ENCODE results near the gene MMP15. TPM values are rescaled to one million over a fixed set of nuclear protein-coding genes. Genes with fewer than 3 reads are reported as not detected.
"Not testable (repeated sequence)": the region's sequence is repeated elsewhere in the genome, so short reads cannot be mapped to it uniquely, and the experiment has no call there.

The MMP15 gene
- total RNA-seq, 2 donors from 2014 or later: 0.40 to 1.5 TPM

DNA sequence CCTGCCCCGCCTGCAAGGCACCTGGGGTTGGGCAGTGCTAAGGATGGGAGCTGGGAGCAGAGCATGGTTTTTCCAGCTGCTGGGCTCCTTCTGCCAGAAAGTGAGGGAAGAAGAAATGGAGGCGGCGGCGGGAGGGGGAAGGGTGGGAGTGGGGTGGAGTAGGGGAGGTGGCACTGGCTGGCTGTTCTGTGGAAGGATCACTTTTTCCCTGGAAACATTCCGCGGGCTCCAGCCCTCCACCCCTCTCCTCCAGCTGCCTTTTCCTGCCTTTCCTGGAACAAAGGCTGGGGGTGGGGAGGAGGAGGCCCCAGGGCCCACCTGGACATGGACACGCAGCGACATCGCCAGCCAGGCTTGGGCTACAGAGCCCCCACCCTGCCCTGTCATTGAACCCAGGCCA is 62.5 kb downstream of the MMP15 start:
- H3K9me3 ChIP-seq (ENCODE audit: control insufficient read depth, low read length, poor library complexity, severe bottlenecking): no peaks in the 10 kb centered on the region
- no peak for ATAC-seq
- H3K27ac Mint-ChIP-seq: no peak overlapping the region
- no peaks in the 10 kb centered on the region for H3K36me3 Mint-ChIP-seq (ENCODE audit: low read depth)
- H3K4me3 Mint-ChIP-seq: no peak overlapping the region
- peaks cover 3% of the 10 kb centered on the region for H3K4me1 Mint-ChIP-seq
- no peak for DNase-seq
- peaks cover 6% of the 10 kb centered on the region for H3K27me3 Mint-ChIP-seq

DNA sequence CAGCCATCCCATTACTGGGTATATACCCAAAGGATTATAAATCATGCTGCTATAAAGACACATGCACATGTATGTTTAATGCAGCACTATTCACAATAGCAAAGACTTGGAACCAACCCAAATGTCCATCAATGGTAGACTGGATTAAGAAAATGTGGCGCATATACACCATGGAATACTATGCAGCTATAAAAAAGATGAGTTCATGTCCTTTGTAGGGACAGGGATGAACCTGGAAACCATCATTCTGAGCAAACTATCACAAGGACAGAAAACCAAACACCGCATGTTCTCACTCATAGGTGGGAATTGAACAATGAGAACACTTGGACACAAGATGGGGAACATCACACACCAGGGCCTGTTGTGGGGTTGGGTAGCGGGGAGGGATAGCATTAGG is 64.8 kb downstream of the MMP15 start:
- H3K4me1 Mint-ChIP-seq; H3K27ac Mint-ChIP-seq; H3K27me3 Mint-ChIP-seq; DNase-seq; H3K9me3 ChIP-seq (ENCODE audit: control insufficient read depth, low read length, poor library complexity, severe bottlenecking); H3K36me3 Mint-ChIP-seq (ENCODE audit: low read depth); H3K4me3 Mint-ChIP-seq; ATAC-seq: not testable (repeated sequence)

DNA sequence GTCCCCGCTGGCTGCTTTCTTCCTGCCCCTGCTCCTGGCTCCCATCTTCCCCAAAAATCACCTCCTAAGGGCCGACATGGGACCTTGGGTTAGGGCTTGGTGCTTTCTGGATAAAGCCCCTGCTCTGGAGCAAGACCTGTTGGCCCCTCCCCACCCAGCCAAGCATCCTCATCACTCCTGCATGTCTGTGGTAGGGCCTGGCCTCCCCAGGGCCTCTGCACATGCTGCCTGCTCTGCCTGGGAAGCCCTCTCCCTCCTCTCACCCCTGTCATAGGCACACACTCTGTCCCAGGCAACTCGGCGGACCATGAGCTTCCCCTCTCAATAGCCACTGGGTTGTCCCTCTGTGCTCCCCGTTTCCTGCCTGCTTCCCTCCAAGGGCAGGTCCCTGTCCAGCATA is 68.5 kb downstream of the MMP15 start:
- H3K27me3 Mint-ChIP-seq: peaks cover 17% of the 10 kb centered on the region
- ATAC-seq (no peak), DNase-seq (no peak)
- no peak overlapping the region for H3K4me3 Mint-ChIP-seq
- peaks cover 3% of the 10 kb centered on the region for H3K4me1 Mint-ChIP-seq
- peaks cover 2% of the 10 kb centered on the region for H3K36me3 Mint-ChIP-seq (ENCODE audit: low read depth)
- no peaks in the 10 kb centered on the region for H3K9me3 ChIP-seq (ENCODE audit: control insufficient read depth, low read length, poor library complexity, severe bottlenecking)
- no peak overlapping the region for H3K27ac Mint-ChIP-seq

DNA sequence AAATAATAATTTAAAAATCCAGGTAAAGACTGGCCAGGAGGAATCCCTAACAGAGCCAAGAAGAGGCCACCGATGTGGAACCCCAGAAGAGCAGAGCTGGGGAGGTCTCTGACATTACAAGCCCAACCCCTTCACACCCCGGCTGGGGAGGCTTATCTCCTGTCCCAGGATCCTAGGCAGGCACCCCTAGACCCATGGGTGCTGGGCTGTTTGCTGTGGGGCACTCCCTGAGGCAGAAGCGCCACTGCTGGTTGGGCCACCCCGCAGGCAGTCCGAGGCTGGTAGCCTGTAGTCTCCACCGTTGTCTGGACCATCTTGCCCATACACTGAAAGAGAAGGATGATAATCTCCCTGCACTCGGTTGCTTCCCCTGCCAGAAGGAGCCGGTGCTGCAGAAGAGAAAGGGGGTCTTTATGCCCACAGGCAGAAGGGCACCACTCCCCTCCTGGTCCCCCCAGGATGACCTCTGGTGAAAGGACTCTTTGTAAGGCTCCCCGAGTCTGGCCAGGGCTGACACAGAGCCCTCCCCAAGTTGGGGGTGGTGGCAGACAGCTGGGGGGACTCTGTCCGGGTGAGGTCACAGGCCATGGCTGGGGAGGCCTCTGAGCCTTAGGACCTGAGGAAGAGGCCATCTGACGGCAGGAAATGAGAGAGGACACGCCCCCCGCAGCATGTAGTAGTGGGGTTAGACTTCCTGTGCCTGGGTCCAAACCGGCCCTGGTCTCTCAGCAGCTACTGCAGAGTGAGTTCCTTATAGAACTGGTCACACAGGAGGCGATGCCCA is 69.4 kb downstream of the MMP15 start:
- peaks cover 2% of the 10 kb centered on the region for H3K36me3 Mint-ChIP-seq (ENCODE audit: low read depth)
- no peak for DNase-seq
- no peak overlapping the region for H3K4me3 Mint-ChIP-seq
- no peak overlapping the region for H3K27ac Mint-ChIP-seq
- H3K9me3 ChIP-seq (ENCODE audit: control insufficient read depth, low read length, poor library complexity, severe bottlenecking): no peaks in the 10 kb centered on the region
- peaks cover 3% of the 10 kb centered on the region for H3K4me1 Mint-ChIP-seq
- no peak for ATAC-seq
- peaks cover 17% of the 10 kb centered on the region for H3K27me3 Mint-ChIP-seq

DNA sequence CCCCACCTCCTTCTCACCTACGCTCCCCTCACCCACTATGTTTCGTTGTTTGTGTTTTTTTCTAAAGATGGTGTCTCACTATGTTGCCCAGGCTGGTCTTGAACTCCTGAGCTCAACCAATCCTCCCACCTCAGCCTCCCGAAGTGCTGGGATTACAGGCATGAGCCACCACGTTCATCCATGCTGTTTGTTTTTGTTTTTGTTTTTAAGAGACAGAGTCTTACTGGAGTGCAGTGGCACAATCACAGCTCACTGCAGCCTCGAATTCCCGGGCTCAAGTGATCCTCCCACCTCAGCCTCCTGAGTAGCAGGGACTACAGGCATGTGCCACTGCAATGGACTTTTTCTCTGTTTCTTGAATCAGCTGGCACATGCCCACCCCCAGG is 70.0 kb downstream of the MMP15 start:
- DNase-seq; ATAC-seq; H3K27ac Mint-ChIP-seq; H3K4me1 Mint-ChIP-seq; H3K9me3 ChIP-seq (ENCODE audit: control insufficient read depth, low read length, poor library complexity, severe bottlenecking); H3K4me3 Mint-ChIP-seq; H3K36me3 Mint-ChIP-seq (ENCODE audit: low read depth): not testable (repeated sequence)
- H3K27me3 Mint-ChIP-seq: peaks cover 17% of the 10 kb centered on the region

DNA sequence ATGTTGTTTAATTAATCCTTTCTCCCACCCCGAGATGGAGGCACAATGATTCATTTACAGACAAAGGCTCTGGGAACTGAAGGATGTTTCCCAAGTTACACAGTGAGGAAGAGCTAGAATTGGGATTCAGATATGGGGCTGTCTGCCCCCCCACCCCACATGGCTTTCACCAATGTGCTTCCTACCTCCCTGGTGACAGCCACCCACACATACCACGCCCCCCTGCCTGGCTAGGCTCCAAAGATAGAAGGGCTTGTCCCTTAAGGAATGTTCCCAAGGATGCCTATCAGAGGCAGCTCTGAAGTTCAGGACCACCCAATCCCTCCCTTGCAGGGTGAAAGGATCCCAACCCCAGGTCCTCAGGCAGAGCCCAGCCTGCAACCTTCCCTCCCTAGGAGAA is 70.7 kb downstream of the MMP15 start:
- H3K27ac Mint-ChIP-seq: no peak overlapping the region
- H3K27me3 Mint-ChIP-seq: peaks cover 17% of the 10 kb centered on the region
- H3K4me3 Mint-ChIP-seq: no peak overlapping the region
- no peaks in the 10 kb centered on the region for H3K9me3 ChIP-seq (ENCODE audit: control insufficient read depth, low read length, poor library complexity, severe bottlenecking)
- H3K4me1 Mint-ChIP-seq: peaks cover 6% of the 10 kb centered on the region
- DNase-seq (no peak), ATAC-seq (no peak)
- peaks cover 4% of the 10 kb centered on the region for H3K36me3 Mint-ChIP-seq (ENCODE audit: low read depth)

Other genes with a start within 250 kb of the MMP15 start
- 10 to 100 TPM in 1 of 2 donors, under 1 TPM in 1; 0.70 to 15.2 TPM for gene KIFC3, start 223.3 kb upstream of the MMP15 start, total RNA-seq
- gene CNGB1, start 54.6 kb upstream of the MMP15 start, total RNA-seq: not detected
- gene ZNF319, start 25.1 kb upstream of the MMP15 start, total RNA-seq: 10 to 100 TPM; 11.8 to 12.5 TPM
- 10 to 100 TPM; 34.1 to 35.7 TPM for gene USB1, start 24.3 kb upstream of the MMP15 start, total RNA-seq
- gene CFAP20, start 103.6 kb downstream of the MMP15 start, total RNA-seq: 100 to 1,000 TPM; 121 to 195 TPM
- gene CSNK2A2, start 172.4 kb downstream of the MMP15 start, total RNA-seq: 10 to 100 TPM; 52.7 to 54.3 TPM

All from T-helper 17 cell (primary cell).